Measurements from ENCODE around the gene PRPSAP1. TPM values are rescaled to one million over a fixed set of nuclear protein-coding genes. Genes with fewer than 3 reads are reported as not detected.

PRPSAP1 gene
- total RNA-seq, 2 donors from 2014 or later: 61.7 to 70.3 TPM

DNA sequence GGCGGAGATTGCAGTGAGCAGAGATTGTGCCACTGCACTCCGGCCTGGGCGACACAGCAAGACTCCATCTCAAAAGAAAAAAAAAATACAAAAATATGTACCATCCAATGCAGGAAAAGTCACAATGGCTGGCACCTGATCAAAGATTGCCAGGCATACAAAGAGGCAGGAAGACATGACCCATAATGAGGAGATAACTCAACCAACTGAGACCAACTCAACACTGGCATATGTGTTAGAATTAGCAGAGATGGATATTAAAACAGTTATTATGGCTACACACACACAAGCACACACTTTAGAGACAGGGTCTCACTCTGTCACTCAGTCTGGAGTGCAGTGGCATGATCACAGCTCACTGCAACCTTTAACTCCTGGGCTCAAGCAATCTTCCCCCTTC lies 56.3 kb downstream of the PRPSAP1 start:
- intact Hi-C loops (cut with DNase I, micrococcal nuclease): loop anchor here in 1 of 2 donors (10.0 kb wide), 1 partner anchor 293 kb away; the partner anchor contains the start of gene CDK3
- no peak for DNase-seq
- ATAC-seq: no peak

DNA sequence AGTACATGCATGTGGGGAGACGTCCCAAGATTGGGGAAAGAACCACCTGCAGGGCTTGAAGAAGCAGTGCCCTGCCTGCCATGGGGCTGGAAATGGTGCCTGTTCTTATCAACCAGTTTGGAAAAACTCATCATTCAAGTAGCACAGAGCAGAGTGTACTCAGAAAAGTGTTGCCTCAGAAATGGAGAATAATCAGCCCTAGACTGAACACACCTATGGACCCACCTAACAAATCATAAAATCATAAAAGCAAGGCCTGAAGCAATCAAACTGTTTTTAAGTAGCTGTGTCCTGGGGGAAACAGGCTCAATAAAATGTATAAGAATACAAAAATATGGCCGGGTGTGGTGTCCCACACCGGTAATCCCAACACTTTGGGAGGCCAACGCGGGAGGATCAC lies 56.8 kb downstream of the PRPSAP1 start:
- peak; percentile 91 for ATAC-seq
- intact Hi-C loops (cut with DNase I, micrococcal nuclease): loop anchor here in 1 of 2 donors (10.0 kb wide), 1 partner anchor 292 kb away; the partner anchor contains the start of gene CDK3

DNA sequence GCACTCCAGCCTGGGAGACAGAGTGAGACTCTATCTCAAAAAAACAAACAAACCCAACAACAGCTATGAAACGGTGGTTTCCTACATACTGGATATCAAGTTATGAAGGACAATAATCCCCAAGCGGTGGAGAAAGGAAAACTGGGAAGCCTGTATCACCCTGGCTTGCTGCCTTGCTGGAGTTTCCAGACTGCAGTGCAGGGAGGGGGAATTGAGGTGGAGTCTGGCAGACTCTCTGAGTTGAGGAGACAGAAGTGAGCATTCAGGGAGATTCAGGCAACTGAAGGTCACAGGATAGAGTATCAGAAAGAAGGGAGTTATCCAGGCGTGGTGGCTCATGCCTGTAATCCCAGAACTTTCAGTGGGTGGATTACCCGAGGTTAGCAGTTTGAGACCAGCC lies 57.5 kb downstream of the PRPSAP1 start:
- no peak for DNase-seq
- intact Hi-C loops (cut with DNase I, micrococcal nuclease): loop anchor here in 1 of 2 donors (10.0 kb wide), 1 partner anchor 291 kb away; the partner anchor contains the start of gene CDK3
- ATAC-seq: peak; percentile 45

More for the DNA sequence above, 56.8 kb downstream of the PRPSAP1 start:
- DNase-seq: no peak

DNA sequence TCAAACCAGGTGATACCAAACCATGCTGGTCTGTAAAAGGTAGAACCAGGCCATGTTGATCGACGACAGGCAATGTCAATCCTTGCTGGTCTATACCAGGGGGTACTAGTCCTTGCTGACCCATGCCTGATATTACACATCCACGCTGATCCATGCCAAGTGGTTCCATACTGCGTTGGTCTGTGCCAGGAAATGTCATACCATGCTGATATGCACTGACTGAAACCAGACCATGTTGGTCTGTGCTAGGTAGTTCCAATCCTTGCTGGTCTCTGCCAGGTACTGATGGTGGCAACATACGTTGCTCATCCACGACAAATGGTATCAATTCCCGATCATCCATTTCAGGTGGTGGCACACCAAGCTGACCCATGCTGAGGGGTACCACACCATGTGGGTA lies 60.6 kb downstream of the PRPSAP1 start:
- intact Hi-C loops (cut with DNase I, micrococcal nuclease): loop anchor here in 1 of 2 donors (10.0 kb wide), 1 partner anchor 288 kb away; the partner anchor contains the start of gene CDK3
- no peak for DNase-seq
- ATAC-seq: no peak

DNA sequence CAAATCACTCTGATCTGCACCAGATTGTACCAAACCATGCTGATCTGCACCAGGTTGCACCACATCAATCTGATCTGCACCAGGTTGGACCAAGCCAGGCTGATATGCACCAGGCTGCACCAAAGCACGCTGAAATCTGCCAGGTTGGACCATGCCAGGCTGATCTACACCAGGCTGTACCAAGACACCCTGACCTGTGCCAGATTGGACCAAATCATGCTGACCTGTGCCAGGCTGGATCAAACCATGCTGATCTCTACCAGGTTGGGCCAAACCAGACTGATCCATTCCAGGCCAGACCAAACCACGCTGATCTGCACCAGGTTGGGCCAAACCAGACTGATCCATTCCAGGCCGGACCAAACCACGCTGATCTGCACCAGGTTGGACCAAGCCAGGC lies 61.1 kb downstream of the PRPSAP1 start:
- DNase-seq (no peak), ATAC-seq (no peak)
- intact Hi-C loops (cut with DNase I, micrococcal nuclease): loop anchor here in 1 of 2 donors (10.0 kb wide), 1 partner anchor 288 kb away; the partner anchor contains the start of gene CDK3

DNA sequence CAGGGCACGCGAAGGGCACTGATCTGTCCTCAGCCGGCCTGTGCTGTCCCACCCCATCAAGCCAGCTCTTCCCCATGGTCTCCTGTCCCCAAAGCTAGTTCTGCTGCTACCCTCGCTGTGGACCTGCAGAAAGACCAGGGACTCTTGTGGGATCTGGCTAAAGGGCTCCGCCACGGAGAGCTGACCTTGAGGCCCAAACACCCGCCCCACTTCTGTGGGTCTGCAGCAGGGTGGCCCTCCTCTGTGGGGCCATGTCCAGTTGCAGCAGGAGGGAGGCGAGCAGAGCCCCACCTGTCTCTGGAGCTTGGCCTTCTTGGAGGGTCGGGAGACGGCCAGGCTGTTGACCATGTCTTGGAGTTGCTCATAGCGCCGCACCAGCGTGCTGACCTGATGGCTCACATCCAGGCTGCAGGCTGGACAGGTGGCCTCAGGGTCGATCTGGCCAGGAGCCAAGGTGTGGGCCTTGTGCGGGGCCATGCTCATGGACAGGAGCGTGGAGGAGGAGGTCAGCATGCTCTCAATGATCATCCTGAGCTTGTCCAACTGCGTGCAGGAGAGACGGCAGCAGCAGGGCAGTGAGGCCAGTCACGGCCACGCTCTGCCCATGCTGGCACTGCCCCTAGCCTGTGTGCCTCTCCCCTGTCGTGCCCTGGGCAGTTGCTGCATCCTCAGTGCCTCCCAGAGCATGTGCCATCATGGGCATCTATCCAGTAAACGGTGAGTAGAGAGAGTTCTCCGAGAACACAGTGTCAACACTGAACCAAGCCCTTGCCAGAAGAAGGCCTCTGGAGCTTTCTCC lies 71.9 kb downstream of the PRPSAP1 start:
- DNase-seq (no peak), ATAC-seq (no peak)
- intact Hi-C loops (cut with DNase I, micrococcal nuclease): loop anchor here in 1 of 2 donors (2.0 kb wide), 1 partner anchor 155 kb away; no protein-coding TSS in a partner anchor

DNA sequence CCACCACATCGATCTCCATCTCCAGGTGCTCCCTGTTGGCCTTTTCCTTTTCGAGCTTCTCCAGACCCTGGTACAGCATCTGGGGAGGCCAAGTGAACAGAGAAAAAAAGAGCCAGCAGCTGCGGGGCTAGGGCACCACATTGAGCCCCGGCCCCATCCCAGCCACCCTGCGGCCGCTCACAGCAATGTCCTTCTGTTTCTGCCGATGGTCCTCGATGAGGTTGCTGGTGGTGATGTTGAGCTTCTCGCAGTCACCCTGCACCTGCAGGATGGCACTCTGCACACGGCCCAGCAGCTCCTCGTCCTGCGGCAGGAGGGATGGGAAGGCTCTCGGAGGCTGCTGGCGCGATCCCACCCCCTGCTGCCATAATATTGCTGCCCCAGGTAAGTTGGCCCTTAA lies 73.1 kb downstream of the PRPSAP1 start:
- intact Hi-C loops (cut with DNase I, micrococcal nuclease): loop anchor here in 1 of 2 donors (2.0 kb wide), 1 partner anchor 154 kb away; no protein-coding TSS in a partner anchor
- ATAC-seq (no peak), DNase-seq (no peak)

DNA sequence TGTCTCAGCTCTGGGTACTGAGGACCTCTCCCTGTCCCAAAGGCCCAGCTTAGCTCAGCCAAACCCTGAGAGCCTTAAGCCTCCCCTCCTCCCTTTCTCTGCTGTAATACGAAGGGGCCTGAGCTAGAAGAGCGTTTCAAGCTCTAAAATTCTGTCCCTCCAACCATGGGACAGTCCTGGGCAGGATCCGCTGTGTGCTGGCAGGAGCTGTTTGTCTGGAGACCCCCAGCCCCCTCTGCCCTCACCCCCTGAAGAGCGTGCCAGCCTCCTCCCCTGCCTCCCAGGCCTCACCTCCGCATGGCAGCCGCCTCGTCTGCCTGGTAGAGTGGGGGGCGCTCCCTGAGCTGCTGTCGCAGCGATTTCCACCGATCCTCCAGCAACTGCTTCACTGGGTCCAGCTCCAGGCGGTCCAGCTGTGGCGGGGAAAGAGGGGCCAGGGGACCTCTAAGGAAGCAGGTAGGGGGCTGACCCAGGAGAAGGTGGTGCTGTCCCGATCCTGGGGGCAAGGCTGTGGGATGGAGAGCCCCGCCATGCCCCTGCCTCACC lies 73.9 kb downstream of the PRPSAP1 start:
- intact Hi-C loops (cut with DNase I, micrococcal nuclease): loop anchor here (2.0 to 10.0 kb wide), 3 partner anchors 98 to 155 kb away; no protein-coding TSS in a partner anchor
- no peak for ATAC-seq
- DNase-seq: no peak

DNA sequence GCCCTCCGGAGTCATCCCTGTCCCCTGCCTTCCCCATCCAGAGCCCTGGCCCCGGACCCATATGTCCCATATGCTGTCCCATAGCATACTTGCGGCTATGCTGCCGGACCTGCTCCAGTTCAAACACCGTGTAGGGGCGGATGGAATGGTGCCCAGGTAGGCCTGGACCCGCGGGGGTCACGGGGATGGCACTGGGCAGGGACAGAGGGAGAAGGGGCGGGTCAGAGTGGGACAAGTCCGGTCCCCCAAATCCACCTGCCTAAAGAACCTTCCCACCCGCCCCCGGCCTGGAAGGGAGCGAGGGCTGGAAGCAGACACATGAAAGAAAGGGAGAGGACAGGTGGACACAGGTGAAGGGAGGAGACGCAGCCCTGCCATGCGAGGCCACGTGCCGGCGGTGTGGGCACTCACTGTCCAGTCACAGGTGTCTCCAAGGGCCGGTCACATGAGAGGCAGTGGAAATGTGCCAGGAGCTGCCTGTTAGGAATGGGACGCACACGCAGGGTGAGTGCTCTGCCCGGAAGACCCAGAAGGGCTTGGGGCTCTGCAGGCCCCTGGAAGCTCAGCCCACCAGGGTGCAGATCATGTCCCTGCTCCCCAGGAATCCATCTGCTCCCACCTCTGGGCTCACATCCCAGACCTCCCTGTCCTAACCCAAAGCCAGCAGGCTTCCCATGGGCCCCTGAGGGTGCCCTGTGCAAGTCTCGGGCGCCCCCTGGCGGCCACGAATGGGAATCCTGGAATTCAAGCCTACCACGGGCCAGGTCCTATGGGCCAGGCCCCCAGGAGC lies 74.6 kb downstream of the PRPSAP1 start:
- intact Hi-C loops (cut with DNase I, micrococcal nuclease): loop anchor here in 1 of 2 donors (5.0 to 10.0 kb wide), 2 partner anchors 97 to 154 kb away; no protein-coding TSS in a partner anchor
- ATAC-seq (peak; percentile 87), DNase-seq (peak; percentile 78 to 92)

DNA sequence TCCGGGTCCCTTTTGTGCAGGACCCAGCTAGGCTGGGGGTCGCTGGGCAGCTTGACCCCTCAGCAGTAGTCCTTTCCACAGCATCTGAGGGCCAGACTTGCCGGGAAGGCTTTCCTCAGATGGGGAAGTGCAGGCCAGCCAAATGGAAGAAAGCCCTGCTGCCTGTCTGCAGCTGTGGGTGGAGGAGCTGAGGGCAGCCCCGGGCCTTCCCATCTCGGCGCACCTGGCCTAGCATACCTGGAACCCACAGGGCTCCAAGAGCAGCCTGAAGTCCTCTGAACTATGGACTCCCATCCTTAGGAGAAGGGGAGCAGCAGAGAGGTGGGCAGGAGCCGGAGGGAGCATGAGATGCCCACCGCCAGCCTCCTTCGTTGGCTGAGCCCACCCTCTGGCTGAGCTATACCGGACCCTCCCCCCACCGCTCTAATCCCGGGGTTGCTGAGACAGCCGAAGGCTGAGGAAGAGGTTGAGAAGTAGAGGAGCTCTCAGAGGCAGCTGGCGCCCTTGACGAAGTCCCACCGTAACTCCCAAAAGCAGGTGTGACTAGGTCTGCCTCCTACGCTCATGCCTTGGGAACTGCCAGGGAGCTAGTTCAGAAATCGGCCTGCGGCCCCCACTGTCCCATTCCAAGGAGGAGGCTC lies 75.3 kb downstream of the PRPSAP1 start:
- DNase-seq (no peak), ATAC-seq (no peak)
- intact Hi-C loops (cut with DNase I, micrococcal nuclease): loop anchor here in 1 of 2 donors (5.0 to 10.0 kb wide), 2 partner anchors 96 to 154 kb away; no protein-coding TSS in a partner anchor

DNA sequence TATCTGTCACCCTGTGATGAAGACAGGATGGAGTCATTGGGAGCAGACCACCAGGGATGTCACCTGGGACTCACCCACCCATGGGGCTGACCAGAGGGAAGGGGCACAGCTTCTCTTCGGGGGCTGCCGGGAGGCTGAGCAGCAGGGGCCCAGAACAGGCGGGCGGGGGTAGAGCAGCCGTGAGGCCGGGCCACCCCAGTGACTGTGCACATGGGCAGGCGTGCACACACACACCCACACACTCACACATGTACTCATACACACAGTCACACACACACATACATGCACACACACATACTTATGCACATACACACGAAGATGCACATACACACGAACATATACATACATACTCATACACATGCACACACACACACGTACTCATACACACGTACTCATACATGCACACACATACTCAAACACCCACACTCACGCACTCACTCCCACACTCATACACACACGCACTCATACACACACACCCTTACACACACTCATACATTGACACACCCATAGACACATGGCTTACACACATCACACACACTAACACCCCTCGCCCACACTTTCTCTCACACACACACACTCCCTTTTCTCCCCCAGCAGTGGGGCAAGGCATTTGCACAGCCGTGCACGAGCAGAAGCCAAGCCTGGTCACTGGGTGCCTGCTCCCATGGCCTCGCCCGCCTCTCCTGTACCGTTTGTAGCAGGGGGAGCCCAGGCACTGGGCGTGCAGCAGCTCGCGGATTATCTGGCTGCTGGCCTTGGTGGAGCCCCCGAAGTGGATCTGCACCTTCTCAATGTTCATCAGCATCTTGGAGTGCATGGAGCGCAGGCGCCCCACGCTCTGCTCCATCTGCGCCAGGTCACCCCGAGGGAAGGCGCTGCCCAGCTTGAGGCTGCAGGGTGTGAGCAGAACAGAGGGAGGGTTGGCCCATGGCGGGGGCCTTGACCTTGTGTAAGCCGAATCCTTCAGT lies 76.1 kb downstream of the PRPSAP1 start:
- ATAC-seq: no peak
- DNase-seq: no peak
- intact Hi-C loops (cut with DNase I, micrococcal nuclease): loop anchor here in 1 of 2 donors (5.0 to 10.0 kb wide), 2 partner anchors 95 to 153 kb away; no protein-coding TSS in a partner anchor

DNA sequence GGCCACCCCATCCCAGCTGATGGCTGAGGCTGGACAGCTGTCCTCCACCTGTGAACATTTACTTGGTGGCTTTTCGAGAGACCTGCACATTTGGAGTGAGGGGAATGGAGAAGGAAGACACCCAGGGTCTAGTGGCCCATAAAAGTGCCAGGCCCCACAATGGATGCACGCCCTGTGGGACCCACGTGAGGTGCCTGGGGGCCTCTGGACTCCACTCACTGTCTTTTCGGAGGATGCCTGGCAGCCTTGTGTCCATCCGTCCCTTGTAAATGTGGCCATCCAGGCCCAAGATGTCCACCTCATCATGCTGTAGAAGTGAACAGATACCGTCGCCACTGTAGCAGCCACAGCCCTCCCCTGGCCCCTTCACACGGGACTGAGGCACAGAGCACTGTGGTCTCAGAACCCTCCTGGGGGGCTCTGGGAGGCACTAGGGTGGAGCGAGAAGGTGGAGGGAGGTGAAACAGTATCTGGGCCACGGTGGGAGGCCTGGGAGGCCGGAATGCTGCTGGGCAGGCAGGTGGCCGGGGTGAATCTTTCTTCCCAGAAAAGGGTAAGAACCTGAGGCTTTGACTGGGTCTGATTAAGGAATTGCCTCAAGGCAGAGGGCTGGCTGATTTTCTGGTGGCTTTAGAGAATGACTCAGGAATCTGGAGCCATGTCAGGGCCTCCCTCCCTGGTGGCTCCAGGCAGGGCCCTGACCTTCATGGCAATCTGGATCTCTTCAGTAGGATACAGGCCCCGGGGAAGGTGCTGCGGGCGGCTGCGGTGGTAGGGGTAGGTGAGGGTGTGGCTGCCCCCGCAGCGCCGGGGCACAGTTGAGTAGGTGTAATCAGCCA lies 77.0 kb downstream of the PRPSAP1 start:
- ATAC-seq (no peak), DNase-seq (no peak)
- intact Hi-C loops (cut with DNase I, micrococcal nuclease): loop anchor here in 1 of 2 donors (5.0 to 10.0 kb wide), 2 partner anchors 94 to 152 kb away; no protein-coding TSS in a partner anchor

DNA sequence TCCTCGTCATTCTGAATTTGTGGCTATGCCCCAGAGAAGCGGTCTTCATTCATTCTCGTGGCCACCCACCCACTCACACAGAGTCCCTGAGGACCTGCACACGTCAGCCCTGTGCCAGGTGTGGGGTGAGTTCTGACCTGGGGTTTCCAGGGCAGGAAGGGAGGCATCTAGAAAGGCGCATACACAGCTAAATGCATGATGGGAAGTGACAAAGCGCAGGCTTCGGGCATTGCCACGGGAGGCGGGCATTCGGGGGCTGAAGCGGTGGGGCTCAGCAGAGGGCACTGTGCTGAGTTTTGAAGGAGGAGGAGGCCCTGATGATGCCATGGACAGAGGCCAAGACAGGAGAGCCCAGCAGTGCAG lies 77.7 kb downstream of the PRPSAP1 start:
- ATAC-seq: no peak
- DNase-seq: no peak
- intact Hi-C loops (cut with DNase I, micrococcal nuclease): loop anchor here in 1 of 2 donors (5.0 to 10.0 kb wide), 2 partner anchors 94 to 151 kb away; no protein-coding TSS in a partner anchor

DNA sequence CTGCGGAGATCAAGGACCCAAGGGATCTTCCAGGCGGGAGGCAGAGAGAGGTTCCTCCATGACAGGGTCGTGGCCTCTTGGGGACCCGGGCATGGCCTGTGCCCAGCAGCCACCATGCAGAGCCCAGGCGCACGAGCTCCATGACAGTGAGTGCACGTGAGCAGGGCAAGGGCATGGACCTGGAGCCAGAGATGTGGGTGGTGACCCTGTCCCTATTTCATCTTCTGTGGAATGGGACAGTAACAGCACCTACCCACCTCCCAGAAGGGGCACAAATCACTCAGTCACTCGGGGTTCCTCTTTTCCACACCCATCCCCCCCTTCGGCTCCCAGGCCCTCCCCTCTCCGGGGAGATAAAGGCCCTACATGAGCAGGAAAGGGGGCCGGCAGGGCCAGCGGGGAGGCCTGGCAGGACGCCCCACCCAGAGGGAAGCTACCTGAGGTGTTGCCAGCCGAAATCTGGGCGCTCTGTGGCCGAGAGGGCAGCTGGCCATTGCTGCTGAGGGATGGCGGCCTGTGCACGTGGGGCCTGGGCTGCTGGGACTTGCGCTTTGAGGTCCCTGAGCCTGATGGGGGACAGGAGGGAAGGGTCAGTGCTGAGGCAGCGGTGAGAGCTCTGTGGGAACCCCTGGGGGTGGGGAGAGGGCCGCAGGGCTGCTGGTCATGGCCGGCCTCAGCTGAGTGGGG lies 78.2 kb downstream of the PRPSAP1 start:
- no peak for DNase-seq
- ATAC-seq: no peak
- intact Hi-C loops (cut with DNase I, micrococcal nuclease): loop anchor here in 1 of 2 donors (5.0 to 10.0 kb wide), 2 partner anchors 93 to 151 kb away; no protein-coding TSS in a partner anchor

DNA sequence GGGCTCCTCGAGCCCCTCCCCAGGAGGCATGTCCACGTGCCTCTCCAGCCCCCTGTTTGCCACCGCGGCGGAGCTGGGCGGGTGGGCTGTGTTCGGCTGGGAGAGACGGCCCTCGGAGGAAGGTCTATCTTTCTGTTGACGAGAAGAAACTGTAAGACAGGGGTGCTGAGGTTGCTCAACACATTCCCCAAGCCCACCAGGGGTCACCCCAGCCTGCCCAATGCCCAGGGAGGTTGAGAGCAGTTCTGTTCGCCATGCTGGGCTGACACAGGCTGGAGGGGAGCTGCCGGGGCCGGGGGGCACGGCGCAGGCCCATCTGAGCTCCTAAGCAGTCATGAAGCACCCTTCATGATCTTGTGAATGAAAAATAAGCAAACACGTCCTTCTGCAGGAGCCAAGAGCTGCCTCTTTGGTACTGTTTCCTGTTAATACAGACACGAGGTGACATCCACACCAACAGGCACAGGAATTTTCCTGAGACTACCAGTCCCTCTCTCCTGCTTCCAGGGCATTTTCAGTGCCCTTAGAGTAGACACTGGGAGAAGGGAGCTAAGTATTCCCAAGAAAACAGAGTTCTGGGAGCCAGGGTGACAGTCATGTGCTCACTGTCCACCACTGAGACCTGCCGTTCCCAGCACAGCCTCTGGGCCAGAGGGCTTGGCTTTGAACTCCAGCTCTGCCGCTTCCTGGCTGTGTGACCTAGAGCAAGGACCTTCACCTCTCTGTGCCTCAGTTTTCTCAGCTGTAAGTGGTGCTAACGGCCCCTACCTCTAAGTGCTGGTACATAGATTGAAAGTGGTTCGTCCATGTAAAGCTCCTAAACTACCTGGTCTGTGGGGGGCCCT lies 79.4 kb downstream of the PRPSAP1 start:
- ATAC-seq (no peak), DNase-seq (no peak)
- intact Hi-C loops (cut with DNase I, micrococcal nuclease): loop anchor here in 1 of 2 donors (10.0 kb wide), 1 partner anchor 150 kb away; no protein-coding TSS in a partner anchor

Data from left colon (tissue), 2 donors.